NCI-H748 (cell line): ENCODE results near the gene PDCD1LG2.

ENCODE experiments used
- DNase-seq: peaks from one replicate; lab custom pipeline; 2025; ENCODE audit not compliant: unreplicated experiment; lab: John Stamatoyannopoulos, UW

PDCD1LG2 gene

DNA sequence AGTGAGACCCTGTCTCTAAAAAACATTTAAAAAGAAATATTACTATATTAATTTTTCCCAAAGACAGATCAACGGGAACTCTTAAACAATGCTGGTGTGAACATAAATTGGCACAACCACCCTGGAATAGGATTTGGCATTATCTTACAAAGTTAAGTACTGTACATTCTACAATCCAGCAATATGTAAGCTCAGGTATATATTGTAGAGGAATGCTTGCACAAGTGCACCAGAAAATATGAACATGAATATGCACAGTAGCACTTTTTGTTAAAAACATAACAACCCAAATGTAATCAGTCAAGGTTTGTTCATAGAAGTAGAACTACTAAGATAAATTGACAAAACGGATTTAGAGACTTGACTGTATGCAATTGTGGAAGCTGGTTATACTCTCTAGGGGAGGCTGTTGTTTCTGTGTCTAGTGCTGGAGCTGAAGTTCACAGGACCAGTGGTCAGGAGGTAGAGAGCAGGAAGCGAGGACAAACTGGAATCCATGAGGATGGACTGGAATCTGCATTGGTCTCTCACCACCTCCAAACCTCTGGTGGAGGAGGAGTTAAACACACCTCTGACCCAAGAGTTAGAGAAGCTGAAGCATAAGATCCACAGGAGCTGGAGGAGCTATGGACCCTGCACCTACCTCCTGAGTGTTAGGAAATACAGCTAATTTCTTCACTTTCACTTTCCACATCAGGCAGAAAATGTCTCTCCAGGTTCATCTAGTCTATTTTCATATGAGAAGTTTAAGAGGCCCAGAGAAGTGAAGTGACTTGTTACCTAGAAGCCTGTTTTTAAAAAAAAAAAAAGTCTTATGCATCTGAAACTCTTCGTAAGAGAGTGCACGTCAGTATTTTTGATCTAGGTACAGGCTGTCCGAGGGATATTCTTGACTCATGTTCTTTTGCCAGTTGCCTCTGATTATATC lies 98.2 kb downstream of the PDCD1LG2 start:
- no peak for DNase-seq

DNA sequence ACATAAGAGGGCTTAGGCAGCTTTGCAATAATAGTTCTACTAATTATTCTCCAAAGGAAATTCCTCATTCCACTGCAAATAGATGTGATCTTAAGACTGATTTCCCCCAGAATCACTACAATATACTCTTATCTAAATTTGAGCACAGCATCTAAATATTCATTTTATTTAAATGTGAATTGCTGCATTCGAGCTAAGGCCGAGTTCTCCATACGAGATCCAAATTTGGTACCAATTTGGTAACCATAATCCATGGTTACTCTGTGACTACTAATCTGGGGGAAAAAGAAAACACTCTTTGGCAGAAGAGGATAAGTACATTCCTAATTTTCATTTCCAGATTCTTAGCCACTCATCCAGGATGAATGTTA lies 98.9 kb downstream of the PDCD1LG2 start:
- DNase-seq: no peak

DNA sequence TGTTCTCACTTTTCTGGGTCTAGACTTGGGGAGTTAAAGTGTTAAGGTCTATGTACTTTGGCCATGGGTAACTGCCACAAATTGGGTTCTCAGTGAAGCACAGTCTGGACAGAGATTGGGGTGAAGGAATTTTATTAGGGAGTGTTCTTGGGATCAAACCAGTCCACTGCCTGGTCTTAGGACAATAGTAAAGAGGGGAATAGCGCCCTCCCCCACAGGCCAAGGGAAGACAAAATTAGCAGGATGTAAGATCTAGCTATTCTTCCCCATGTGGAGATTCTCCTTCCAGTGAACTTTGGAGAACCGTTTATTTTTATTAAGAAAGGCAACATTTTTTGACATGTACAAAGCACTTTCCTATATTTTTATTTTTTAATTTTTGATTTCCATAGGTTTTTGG lies 100.2 kb downstream of the PDCD1LG2 start:
- DNase-seq: no peak

GRCh38 chr9:5611321-5612184 lies 101.2 kb downstream of the PDCD1LG2 start:
- DNase-seq: no peak

DNA sequence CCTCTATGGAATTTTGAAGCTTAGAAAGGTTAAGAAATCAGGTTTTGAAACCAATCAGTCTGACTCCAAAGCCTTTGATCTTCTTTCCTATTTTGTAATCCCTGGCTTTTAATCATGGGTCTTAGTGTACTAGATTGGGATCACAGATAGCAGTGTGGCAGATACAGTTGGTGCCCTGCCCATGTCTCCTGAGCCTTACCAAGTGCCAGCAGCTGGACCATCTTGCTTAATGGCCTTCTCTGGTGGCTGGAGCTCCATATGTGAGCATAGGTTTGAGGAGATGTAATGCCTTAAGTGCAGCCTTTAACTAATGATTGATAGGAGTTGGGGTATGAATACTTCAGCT lies 101.8 kb downstream of the PDCD1LG2 start:
- DNase-seq: no peak

DNA sequence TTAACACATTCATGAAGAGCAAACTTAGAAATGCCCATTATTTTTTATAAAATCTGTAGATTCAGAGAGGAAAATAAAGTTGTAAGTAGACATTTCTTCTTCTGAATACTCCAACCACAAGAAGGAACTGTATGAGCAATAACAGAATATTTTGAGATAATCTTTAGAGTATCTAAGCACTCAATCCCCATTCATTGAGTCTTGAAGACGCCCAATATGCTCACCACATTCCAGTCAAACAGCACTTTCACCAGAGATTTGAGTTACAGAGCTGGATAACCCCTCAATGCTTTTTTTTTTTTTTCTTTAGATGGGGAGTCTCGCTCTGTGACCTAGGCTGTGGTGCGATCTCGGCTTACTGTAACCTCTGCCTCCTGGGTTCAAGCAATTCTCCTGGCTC lies 103.9 kb downstream of the PDCD1LG2 start:
- no peak for DNase-seq

DNA sequence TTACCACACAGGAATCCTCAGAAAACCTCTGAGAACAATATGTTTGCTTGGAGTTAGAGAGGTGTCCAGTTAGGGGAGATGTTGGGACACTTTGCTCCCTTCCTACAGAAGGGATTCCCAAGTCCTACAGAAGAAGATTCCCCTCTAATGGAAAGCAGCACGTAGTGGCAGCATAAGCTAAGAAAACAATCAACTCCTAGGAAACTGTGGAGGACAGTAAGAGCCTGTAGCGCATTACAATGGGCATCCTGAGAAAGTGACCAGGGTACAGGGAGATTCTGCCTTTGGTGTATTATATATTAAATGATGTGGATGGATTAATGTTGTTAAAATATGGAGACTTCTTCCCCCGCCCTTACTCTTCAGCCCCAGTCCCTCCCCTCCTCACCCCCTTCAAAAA lies 104.7 kb downstream of the PDCD1LG2 start:
- DNase-seq: no peak

- no peak for DNase-seq
These were observed 107.4 kb downstream of the PDCD1LG2 start for GRCh38 chr9:5617749-5618148.

GRCh38 chr9:5620494-5620893 lies 110.2 kb downstream of the PDCD1LG2 start:
- DNase-seq: no peak
